Hepatocyte (in vitro differentiated cells): ENCODE data around the gene TSPAN10. TPM values are rescaled to one million over a fixed set of nuclear protein-coding genes. Genes with fewer than 3 reads are reported as not detected.

ENCODE experiments used
- DNase-seq: peaks from one replicate; pipeline ENCODE4 v3.0.0-alpha.2; 2016; ENCODE audit warnings: low spot score
- H2AFZ ChIP-seq: fragments of 200-600 bp; sonication (generic); 2 replicates; pipeline ENCODE4 v1.6.0; 2016; ENCODE audit warnings: antibody characterized with exemption, mild to moderate bottlenecking
- H3K27ac ChIP-seq: fragments of 200-600 bp; sonication (generic); 2 replicates; pipeline ENCODE4 v1.5.1; 2016; ENCODE audit warnings: mild to moderate bottlenecking
- H3K27me3 ChIP-seq: fragments of 200-600 bp; sonication (generic); 2 replicates; pipeline ENCODE4 v1.6.1; 2016
- H3K36me3 ChIP-seq: fragments of 200-600 bp; sonication (generic); replicated peaks from 2 replicates; pipeline ENCODE4 v1.5.1; 2016; ENCODE audit warnings: low read depth; ENCODE audit not compliant: insufficient read depth
- H3K4me1 ChIP-seq: fragments of 200-600 bp; sonication (generic); 2 replicates; pipeline ENCODE4 v1.5.1; 2016; ENCODE audit warnings: mild to moderate bottlenecking, moderate library complexity; ENCODE audit not compliant: insufficient read depth
- H3K4me2 ChIP-seq: fragments of 200-600 bp; sonication (generic); 2 replicates; pipeline ENCODE4 v1.6.0; 2016
- H3K4me3 ChIP-seq: fragments of 200-600 bp; sonication (generic); 2 replicates; pipeline ENCODE4 v1.5.1; 2016; ENCODE audit warnings: mild to moderate bottlenecking
- H3K79me2 ChIP-seq: fragments of 200-600 bp; sonication (generic); 2 replicates; pipeline ENCODE4 v1.6.0; 2017; ENCODE audit warnings: mild to moderate bottlenecking
- H3K9me2 ChIP-seq: fragments of 200-600 bp; sonication (generic); replicated peaks from 2 replicates; pipeline ENCODE4 v1.6.0; 2017; ENCODE audit warnings: mild to moderate bottlenecking; ENCODE audit not compliant: insufficient read depth
- H3K9me3 ChIP-seq: fragments of 200-600 bp; sonication (generic); 2 replicates; pipeline ENCODE4 v1.5.1; 2016; ENCODE audit warnings: low read depth, mild to moderate bottlenecking
- H4K20me1 ChIP-seq: fragments of 200-600 bp; sonication (generic); 2 replicates; pipeline ENCODE4 v1.6.0; 2016; ENCODE audit warnings: mild to moderate bottlenecking; ENCODE audit not compliant: insufficient read depth, poor library complexity, severe bottlenecking
- CTCF ChIP-seq: fragments of 200-600 bp; sonication (generic); IDR thresholded peaks from 2 replicates; pipeline ENCODE4 v1.5.1; 2016; ENCODE audit warnings: antibody characterized with exemption, mild to moderate bottlenecking; ENCODE audit not compliant: poor library complexity
- EZH2 ChIP-seq: fragments of 200-600 bp; sonication (generic); IDR thresholded peaks from 2 replicates; pipeline ENCODE4 v1.6.1; 2016; ENCODE audit warnings: antibody characterized with exemption, mild to moderate bottlenecking, borderline replicate concordance
- EZH2phosphoT487 ChIP-seq: fragments of 200-600 bp; sonication (generic); IDR thresholded peaks from one replicate; pipeline ENCODE4 v1.6.1; 2018; ENCODE audit warnings: antibody characterized with exemption, mild to moderate bottlenecking, low read depth, moderate library complexity; ENCODE audit not compliant: unreplicated experiment, severe bottlenecking
- WGBS: methylation state at CpG from one replicate; pipeline ENCODE4 v1.1.6; 2016; ENCODE audit warnings: low lambda C conversion rate; ENCODE audit errors: missing lambda C conversion rate; 5-methylcytosine and 5-hydroxymethylcytosine counted together
- polyA plus RNA-seq: library from polyadenylated mRNA; unstranded; fragments of >200 nt; fragmentation: Nextera tagmentation; extraction: Ambion mirVana; gene quantifications from 2 replicates; pipeline ENCODE4 v1.2.1, GENCODE V29; 2016
- total RNA-seq: library from RNA; depleted of rRNA; stranded (reverse); fragments of >200 nt; gene quantifications from 2 replicates; pipeline ENCODE4 v1.2.3, GENCODE V29; 2014

TSPAN10 gene
- total and polyA plus RNA-seq, 2 experiments from 2014 or later = 1.4 to 15.2 TPM

GRCh38 chr17:81646869-81647600 lies 10.0 kb downstream of the TSPAN10 start:
- H3K79me2 ChIP-seq = no peaks in the 10 kb centered on the region
- no peaks in the 10 kb centered on the region for H4K20me1 ChIP-seq
- no peak overlapping the region for H3K27ac ChIP-seq
- DNase-seq = no peak
- peaks cover 6% of the 10 kb centered on the region for H3K27me3 ChIP-seq
- no peaks in the 10 kb centered on the region for H3K9me2 ChIP-seq
- H3K4me2 ChIP-seq = no peak overlapping the region
- H2AFZ ChIP-seq = no peak overlapping the region
- TF ChIP-seq EZH2phosphoT487 (no peak), CTCF (no peak), EZH2 (no peak)
- H3K9me3 ChIP-seq = no peaks in the 10 kb centered on the region
- no peak overlapping the region for H3K4me3 ChIP-seq
- no peaks in the 10 kb centered on the region for H3K36me3 ChIP-seq
- no peaks in the 10 kb centered on the region for H3K4me1 ChIP-seq
- 79% methylated on average over 12 of the region's 12 CpGs for WGBS

GRCh38 chr17:81647640-81648012 lies 10.6 kb downstream of the TSPAN10 start:
- no peak overlapping the region for H3K4me3 ChIP-seq
- H2AFZ ChIP-seq = no peak overlapping the region
- no peak for DNase-seq
- no peak overlapping the region for H3K27ac ChIP-seq
- H3K27me3 ChIP-seq = peaks cover 6% of the 10 kb centered on the region
- H3K79me2 ChIP-seq = no peaks in the 10 kb centered on the region
- no peaks in the 10 kb centered on the region for H3K4me1 ChIP-seq
- H3K9me3 ChIP-seq = no peaks in the 10 kb centered on the region
- H4K20me1 ChIP-seq = no peaks in the 10 kb centered on the region
- H3K36me3 ChIP-seq = no peaks in the 10 kb centered on the region
- H3K9me2 ChIP-seq = no peaks in the 10 kb centered on the region
- H3K4me2 ChIP-seq = no peak overlapping the region
- TF ChIP-seq EZH2phosphoT487 (no peak), CTCF (no peak), EZH2 (no peak)
- WGBS = 73% methylated on average over 21 of the region's 21 CpGs

- Histone ChIP-seq H3K4me1 (no peaks in the 10 kb centered on the region), H2AFZ (no peak overlapping the region), H3K36me3 (no peaks in the 10 kb centered on the region), H3K9me2 (no peaks in the 10 kb centered on the region), H3K4me2 (no peak overlapping the region), H3K27me3 (peaks cover 6% of the 10 kb centered on the region), H3K27ac (no peak overlapping the region), H4K20me1 (no peaks in the 10 kb centered on the region), H3K9me3 (no peaks in the 10 kb centered on the region), H3K4me3 (no peak overlapping the region), H3K79me2 (no peaks in the 10 kb centered on the region)
- 69% methylated on average over 37 of the region's 78 CpGs for WGBS
- DNase-seq = no peak
- TF ChIP-seq EZH2phosphoT487 (no peak), CTCF (no peak), EZH2 (no peak)
These were observed 11.2 kb downstream of the TSPAN10 start for GRCh38 chr17:81648013-81648706.
